Measurements from ENCODE around the gene CACNA1E.
"Not testable (repeated sequence)": the region's sequence is repeated elsewhere in the genome, so short reads cannot be mapped to it uniquely, and the experiment has no call there.

DNA sequence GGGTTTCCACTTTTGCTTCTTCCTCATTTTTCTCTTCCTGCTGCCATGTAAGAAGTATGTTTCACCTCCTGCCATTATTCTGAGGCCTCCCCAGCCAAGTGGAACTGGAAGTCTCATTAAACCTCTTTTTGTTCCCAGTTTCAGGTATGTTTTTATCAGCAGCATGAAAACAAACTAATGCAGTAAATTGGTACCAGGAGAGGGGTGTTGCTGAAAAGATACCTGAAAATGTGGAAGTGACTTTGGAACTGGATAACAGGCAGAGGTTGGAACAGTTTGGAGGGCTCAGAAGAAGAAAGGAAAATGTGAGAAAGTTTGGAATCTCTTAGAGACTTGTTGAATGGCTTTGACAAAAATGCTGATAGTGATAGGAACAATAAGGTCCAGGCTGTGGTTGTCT, 44.9 kb downstream of the CACNA1E start:
- not testable (repeated sequence) for TF ChIP-seq POLR2A, POLR2AphosphoS5, POU2F2, TAF1 (IDR thresholded peaks at IDR 0.05; ENCODE audit: low read depth, low read length)
